Measurements from ENCODE around the gene AHI1.
"Not testable (repeated sequence)": the region's sequence is repeated elsewhere in the genome, so short reads cannot be mapped to it uniquely, and the experiment has no call there.

The AHI1 gene

DNA sequence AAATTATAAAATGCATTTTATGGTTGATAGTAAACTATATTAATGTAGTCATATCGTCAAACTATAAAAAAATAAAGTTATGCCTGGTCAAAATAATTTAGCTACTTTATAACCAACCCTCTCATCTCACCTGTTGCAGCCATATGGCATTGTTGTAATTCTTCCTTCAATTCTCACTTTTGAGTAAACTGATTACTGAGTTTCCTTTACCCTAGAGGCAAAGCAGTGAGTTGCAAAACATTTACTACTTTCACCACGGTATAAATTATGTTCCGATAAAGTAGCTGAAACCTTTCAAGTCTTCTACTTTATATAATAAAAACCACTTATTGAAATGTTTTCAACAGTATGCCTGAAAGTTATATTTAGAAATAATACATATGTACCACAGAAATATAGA is 113.8 kb downstream of the AHI1 start:
- no peak for DNase-seq

DNA sequence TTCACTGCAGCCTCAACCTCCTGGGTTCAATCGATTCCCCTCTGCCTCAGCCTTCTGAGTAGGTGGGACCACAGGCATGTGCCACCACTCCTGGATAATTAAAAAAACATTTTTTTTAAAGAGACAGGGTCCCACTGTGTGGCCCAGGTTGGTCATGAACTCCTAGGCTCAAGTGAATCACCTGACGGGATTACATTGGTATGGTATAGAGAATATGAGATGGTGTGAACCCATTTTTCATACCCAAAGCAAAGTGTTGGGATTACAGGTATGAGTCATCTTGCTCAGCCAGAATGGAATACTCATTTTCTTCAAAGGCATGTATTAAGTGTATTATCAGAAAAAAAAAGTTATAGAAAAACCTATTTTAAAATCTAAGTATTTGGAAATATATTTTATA is 114.2 kb downstream of the AHI1 start:
- no peak for DNase-seq

GRCh38 chr6:135382182-135382628 is 115.3 kb downstream of the AHI1 start:
- no peak for DNase-seq

GRCh38 chr6:135380793-135381192 is 116.7 kb downstream of the AHI1 start:
- no peak for DNase-seq

DNA sequence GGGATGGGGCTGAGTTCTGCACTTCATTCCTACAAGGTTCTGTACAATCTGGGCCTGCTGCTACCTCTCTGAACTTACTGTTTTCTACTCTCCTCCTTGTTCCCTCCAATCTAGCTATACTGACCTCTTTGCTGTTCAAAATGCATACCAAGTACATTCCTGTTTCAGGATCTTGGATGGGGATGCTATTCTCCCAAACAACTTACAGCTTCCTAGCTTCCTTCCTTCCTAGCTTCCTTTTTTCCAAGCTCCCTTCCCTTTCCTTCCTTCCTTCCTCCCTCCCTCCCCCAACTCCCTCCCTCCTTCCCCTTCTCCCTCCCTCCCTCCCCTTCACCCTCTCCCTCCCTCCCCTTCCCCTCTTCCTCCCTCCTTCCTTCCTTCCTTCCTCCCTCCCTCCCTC is 117.9 kb downstream of the AHI1 start:
- DNase-seq = no peak

DNA sequence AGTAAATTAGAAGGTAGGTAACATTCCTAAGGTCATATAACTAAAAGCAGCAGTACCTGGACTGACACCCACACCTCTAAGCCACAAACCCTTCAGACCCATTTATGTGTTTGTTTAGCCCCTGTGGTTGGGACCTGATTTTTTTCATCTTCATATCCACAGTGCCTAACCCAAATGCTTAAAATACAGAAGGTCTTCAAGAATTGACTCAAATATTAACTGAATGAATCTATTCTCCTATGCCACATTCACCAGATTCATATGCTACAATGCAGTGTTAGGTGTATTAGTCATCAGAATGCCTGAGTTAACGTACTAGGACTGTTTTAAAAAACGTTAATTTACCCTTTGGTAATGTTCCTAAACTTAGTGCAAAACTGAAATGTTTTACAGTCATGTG is 124.8 kb downstream of the AHI1 start:
- no peak for DNase-seq

- DNase-seq = not testable (repeated sequence)
Measured at GRCh38 chr6:135363622-135364021, 133.9 kb downstream of the AHI1 start.

DNA sequence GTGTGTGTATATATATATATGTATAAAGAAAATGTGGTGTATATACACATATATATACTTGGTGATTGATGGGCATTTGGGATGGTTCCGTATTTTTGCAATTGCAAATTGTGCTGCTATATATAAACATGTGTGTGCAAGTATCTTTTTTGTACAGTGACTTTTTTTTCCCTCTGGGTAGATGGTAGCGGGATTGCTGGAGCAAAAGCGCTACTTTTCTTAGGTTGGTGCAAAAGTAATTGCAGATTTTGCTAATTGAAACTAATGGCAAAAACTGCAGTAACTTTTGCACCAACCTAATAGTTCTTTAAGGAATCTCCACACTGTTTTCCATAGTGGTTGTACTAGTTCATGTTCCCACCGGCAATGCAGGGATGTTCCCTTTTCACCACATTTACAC is 135.4 kb downstream of the AHI1 start:
- DNase-seq = no peak

GRCh38 chr6:135360222-135360621 is 137.3 kb downstream of the AHI1 start:
- DNase-seq = no peak

- DNase-seq = no peak
Measured at GRCh38 chr6:135358985-135359384, 138.6 kb downstream of the AHI1 start.

- DNase-seq = no peak
Measured at GRCh38 chr6:135358251-135358821, 139.2 kb downstream of the AHI1 start.

DNA sequence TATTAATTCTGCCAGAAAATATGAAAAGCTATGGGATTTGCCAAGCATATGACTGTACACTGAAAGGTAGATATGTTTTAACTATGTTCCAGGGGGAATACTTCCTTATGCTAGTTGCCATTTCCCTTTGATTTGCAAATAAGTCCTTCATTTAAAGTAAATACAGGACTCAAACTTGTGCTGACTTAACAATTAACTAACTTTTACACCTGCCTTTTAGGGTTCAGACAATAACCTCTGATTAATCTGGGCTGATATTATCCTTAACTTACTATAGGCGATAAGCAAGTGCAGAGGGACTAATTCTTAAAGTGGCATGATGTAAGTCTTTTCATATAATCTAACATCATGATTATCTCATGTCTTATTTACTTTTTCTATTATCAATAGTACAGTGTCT is 143.1 kb downstream of the AHI1 start:
- no peak for DNase-seq

GRCh38 chr6:135353113-135353512 is 144.4 kb downstream of the AHI1 start:
- DNase-seq = no peak

DNA sequence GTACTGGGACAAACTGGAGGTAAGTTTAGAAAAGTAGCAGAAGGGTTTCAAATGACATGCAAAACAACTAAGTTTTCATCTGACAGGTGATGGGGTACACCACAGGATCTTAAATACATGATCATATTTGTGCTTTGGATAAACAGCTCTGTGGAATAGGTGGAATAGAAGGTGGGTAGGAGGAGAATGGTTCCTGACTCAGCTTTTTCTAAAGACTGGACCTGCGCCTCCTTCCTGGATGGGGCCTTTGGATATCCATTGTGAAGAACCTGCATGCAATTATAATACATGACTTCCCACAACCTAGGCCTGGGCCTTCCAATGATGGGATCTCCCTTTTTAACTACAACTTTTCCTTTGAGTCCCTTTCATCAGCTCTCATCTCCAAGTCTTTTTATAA is 145.9 kb downstream of the AHI1 start:
- no peak for DNase-seq

- DNase-seq = no peak
Measured at GRCh38 chr6:135347887-135348286, 149.7 kb downstream of the AHI1 start.

DNA sequence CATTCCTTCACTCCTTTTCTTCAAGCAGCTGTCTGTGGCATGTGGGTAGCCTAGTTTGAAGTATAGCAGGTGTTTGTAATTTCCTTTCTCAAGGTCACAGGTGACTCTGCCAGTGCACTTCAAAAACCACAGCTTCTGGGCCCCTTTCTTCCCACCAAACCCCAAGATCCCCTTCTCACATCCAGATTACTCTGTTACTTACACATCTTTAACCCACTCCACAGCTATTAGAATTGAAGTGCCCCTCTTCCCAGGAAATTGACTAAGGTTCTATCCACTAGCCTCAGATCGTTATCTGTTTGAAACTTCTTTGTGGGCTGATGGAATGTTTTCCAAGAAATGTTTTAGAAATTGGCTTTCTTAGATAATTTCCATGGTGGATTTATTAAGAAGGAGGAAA is 150.8 kb downstream of the AHI1 start:
- DNase-seq = no peak

DNA sequence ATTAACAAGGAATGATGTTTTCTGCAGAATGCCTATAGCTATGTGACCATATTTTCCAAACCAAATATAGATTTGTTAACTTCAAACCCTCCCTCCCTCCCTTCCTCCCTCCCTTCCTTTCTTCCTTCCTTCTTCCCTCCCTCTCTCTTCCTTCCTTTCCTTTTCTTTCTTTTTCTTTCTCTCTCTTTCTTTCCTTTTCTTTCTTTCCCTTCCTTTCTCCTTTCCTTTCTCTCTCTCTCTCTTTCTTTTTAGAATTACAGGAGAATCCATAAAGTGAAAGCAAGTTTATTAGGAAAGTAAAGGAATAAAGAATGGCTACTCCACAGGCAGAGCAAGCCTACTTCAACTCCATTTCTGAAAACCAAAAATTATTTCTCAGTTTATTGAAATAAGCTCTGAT is 153.0 kb downstream of the AHI1 start:
- DNase-seq = no peak

GRCh38 chr6:135339920-135340319 is 157.6 kb downstream of the AHI1 start:
- DNase-seq = not testable (repeated sequence)

GRCh38 chr6:135334169-135334568 is 163.4 kb downstream of the AHI1 start:
- DNase-seq = no peak

DNA sequence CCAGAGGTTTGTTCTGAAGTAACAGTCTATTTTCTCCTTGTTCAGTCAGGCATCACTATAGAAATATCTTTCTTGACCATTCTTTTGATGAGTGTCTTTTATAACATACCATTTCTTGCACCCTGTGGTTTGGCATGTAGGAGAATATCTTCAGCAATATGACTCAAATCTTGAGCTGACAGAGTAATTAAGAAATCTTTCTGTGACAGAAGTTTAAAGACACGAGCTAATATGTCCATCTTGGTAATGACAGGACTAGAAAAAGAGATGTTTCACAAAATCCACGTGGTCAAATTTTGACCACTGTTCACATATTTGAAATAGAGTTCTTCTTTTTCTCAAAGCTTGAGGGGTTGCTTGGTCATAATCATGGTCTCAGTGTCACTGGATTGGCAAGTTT is 166.5 kb downstream of the AHI1 start:
- no peak for DNase-seq

DNA sequence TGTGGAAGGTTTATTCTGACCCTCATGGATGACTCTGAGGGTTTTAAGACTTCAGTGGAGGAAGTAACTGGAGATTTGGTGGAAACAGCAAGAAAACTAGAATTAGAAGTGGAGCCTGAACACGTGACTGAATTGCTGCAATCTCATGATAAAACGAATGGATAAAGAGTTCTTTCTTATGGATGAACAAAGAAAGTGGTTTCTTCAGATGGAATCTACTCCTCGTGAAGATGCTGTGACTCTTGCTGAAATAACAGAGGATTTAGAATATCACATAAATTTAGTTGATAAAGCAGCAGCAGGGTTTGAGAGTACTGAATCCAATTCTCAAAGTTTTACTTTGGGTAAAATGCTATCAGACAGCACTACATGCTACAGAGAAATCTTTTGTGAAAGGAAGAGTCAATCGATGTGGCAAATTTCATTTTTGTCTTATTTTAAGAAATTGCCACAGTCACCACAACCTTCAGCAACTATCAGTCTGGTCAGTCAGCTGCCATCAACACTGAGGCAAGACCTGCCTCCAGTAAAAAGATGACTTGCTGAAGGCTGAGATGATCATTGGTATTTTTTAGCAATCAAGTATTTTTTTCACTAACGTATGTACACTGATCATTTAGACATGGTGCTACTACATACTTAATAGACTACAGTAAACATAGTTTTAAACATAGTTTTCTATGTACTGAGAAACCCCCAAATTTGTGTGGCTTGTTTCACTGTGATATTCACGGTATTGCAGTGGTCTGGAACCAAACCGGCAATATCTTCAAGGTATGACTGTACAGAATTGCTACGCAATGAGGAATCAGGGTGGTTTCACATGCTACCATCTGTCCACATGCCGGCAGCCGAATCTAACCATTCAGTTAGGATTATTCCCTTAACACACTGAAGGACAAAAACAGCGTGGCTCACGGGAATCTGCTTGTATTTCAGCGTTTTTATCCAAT is 167.4 kb downstream of the AHI1 start:
- DNase-seq = no peak

DNA sequence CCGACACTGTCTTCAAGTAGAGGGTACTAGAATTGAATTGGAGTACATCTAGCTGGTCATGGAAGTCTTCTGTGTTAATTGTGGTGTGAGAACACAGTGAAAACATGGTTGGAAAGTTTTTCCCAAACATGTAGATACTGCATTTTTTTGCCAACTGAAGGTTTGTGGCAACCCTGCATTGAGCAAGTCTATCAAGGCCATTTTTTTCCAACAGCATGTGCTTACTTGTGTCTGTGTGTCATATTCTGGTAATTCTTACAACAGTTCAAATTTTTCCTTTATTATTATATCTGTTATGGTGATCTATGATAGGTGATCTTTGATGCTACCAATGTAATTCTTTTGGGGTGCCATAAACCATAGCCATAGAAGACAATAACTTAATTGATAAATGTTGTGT is 169.4 kb downstream of the AHI1 start:
- DNase-seq = no peak

- no peak for DNase-seq
Measured at GRCh38 chr6:135325624-135326424, 171.7 kb downstream of the AHI1 start.

DNA sequence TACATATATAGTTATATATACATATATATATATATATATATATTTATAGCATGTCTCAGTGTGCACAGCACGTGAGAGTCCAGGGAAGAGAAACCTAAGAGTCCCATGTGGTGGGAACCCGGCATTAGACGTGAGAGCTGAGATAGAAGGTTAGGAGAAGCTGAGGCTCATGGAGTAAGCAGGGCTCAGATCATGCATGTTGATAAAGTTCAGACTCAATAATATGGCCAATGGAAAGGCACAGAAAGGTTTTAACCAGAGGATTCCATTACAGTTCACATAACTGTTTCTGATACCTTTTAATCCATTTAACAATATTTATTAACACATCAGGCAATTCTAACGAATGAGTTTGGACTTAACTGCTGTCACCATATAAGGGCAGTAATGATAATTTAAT is 173.0 kb downstream of the AHI1 start:
- DNase-seq = no peak
